Measurements from ENCODE around the gene FAM43B. TPM values are rescaled to one million over a fixed set of nuclear protein-coding genes. Genes with fewer than 3 reads are reported as not detected.

Gene FAM43B
- total RNA-seq, 6 experiments from 2014 or later: 0.09 to 0.24 (median 0.12) TPM; not detected in 2

DNA sequence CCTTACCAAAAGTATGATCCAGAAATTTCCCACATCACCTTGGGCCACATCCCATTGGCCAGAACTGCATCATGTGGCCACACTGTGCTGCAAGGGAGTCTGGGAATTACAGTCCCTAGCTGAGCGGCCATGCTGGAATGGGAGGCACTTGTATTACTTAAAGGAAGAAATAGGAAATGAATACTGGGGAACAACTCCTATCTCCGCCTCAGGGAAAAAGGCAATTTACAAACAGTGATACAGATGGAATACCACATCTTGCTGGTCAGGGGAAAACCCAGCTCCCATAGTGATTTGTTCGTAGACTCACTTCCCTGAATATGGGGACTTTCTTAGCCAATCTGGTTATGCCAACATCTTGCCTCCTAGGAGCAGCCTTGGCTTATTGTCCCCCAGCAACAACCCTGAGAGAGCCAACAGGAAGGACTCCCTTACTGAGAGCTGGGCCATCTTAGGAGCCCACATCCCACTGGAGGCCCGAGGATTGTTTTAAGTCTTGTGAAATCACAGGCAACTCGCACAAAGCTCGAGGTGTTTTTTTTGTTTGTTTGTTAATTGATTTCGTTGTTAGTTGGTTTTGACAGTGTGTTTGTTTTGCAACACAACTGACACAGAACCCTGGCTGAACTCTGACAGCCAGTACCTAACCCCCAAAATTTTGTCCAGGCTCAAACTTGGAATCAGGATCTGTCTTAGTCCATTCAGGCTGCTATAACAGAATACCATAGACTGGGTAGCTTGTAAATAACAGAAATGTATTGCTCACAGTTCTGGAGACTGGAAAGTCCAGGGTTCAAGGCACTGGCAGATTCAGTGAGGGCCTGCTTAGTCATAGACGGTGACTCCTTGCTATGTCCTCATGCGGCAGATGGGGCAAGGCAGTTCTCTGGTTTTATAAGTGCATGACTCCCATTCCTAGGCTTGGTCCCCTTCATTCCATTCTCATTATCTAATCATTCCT lies 51.4 kb downstream of the FAM43B start:
- H3K36me3 ChIP-seq: peaks cover 0 to 8% (median 2%) of the 10 kb centered on the region in 4 donors
- ATAC-seq (peak; percentile 54 to 72 (median 69)), DNase-seq (no peak)
- no peak overlapping the region for H3K4me3 ChIP-seq
- no peaks in the 10 kb centered on the region for H3K27me3 ChIP-seq
- H3K4me1 ChIP-seq: peaks cover 0 to 46% (median 19%) of the 10 kb centered on the region in 4 donors
- H3K9me3 ChIP-seq: no peaks in the 10 kb centered on the region
- TF ChIP-seq, protein P1, sequence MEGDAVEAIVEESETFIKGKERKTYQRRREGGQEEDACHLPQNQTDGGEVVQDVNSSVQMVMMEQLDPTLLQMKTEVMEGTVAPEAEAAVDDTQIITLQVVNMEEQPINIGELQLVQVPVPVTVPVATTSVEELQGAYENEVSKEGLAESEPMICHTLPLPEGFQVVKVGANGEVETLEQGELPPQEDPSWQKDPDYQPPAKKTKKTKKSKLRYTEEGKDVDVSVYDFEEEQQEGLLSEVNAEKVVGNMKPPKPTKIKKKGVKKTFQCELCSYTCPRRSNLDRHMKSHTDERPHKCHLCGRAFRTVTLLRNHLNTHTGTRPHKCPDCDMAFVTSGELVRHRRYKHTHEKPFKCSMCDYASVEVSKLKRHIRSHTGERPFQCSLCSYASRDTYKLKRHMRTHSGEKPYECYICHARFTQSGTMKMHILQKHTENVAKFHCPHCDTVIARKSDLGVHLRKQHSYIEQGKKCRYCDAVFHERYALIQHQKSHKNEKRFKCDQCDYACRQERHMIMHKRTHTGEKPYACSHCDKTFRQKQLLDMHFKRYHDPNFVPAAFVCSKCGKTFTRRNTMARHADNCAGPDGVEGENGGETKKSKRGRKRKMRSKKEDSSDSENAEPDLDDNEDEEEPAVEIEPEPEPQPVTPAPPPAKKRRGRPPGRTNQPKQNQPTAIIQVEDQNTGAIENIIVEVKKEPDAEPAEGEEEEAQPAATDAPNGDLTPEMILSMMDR (IDR thresholded peaks at IDR 0.05): no peak
- 49% methylated on average over 8 of the region's 9 CpGs for WGBS (ENCODE audit: insufficient coverage, low coverage, low lambda C conversion rate, missing lambda C conversion rate)
- intact Hi-C loops (cut with DNase I): no loop called here
- H3K27ac ChIP-seq: peak overlapping the region; percentile 41 to 87 (median 53)

Other genes with a start within 250 kb of the FAM43B start
- gene CAMK2N1, start 66.4 kb upstream of the FAM43B start, total RNA-seq: 10 to 100 TPM; 10.4 to 30.2 (median 20.1) TPM
- 10 to 100 TPM; 14.4 to 33.6 (median 16.7) TPM for gene MUL1, start 44.4 kb upstream of the FAM43B start, total RNA-seq
- gene CDA, start 36.5 kb downstream of the FAM43B start, total RNA-seq: 10 to 100 TPM; 12.6 to 33.8 (median 24.5) TPM
- gene PINK1, start 80.9 kb downstream of the FAM43B start, total RNA-seq: 10 to 100 TPM; 67.3 to 94.1 (median 83.0) TPM
- 100 to 1,000 TPM in 3 of 6 experiments, 10 to 100 TPM in 3; 53.0 to 132 (median 100) TPM for gene DDOST, start 108.8 kb downstream of the FAM43B start, total RNA-seq
- 1 to 10 TPM; 1.0 to 3.2 (median 1.3) TPM for gene KIF17, start 165.4 kb downstream of the FAM43B start, total RNA-seq
- gene SH2D5, start 180.1 kb downstream of the FAM43B start, total RNA-seq: 1 to 10 TPM in 2 of 6 experiments, under 1 TPM in 1, not detected in 3; 0.80 to 1.8 (median 1.4) TPM
- 10 to 100 TPM; 60.6 to 84.6 (median 70.7) TPM for gene HP1BP3, start 234.7 kb downstream of the FAM43B start, total RNA-seq